GM23248 (cell line): ENCODE measurements around the gene TMEM174. TPM values are rescaled to one million over a fixed set of nuclear protein-coding genes. Genes with fewer than 3 reads are reported as not detected.

Source experiments
- DNase-seq: peaks from one replicate; pipeline ENCODE4 v3.0.0-alpha.2; 2015
- H2AFZ ChIP-seq: fragments of 200-600 bp; sonication (generic); 2 replicates; pipeline ENCODE4 v1.6.1; 2016; ENCODE audit warnings: antibody characterized with exemption
- H3F3A ChIP-seq: fragments of 200-600 bp; sonication (generic); 2 replicates; pipeline ENCODE4 v1.6.1; 2016; ENCODE audit warnings: mild to moderate bottlenecking, antibody characterized with exemption, mixed run types; ENCODE audit not compliant: insufficient read depth
- H3K27ac ChIP-seq: fragments of 200-600 bp; sonication (generic); 2 replicates; pipeline ENCODE4 v1.5.1; 2016; ENCODE audit warnings: mild to moderate bottlenecking
- H3K27me3 ChIP-seq: fragments of 200-600 bp; sonication (generic); replicated peaks from 2 replicates; pipeline ENCODE4 v1.6.1; 2016; ENCODE audit warnings: mild to moderate bottlenecking; ENCODE audit not compliant: insufficient read depth
- H3K36me3 ChIP-seq: fragments of 200-600 bp; sonication (generic); 2 replicates; pipeline ENCODE4 v1.6.1; 2016; ENCODE audit warnings: low read depth, mild to moderate bottlenecking
- H3K4me1 ChIP-seq: fragments of 200-600 bp; sonication (generic); 2 replicates; pipeline ENCODE4 v1.6.1; 2016; ENCODE audit warnings: mild to moderate bottlenecking; ENCODE audit not compliant: insufficient read depth
- H3K4me2 ChIP-seq: fragments of 200-600 bp; sonication (generic); one replicate; pipeline ENCODE4 v1.6.1; 2016; ENCODE audit warnings: mild to moderate bottlenecking; ENCODE audit not compliant: unreplicated experiment
- H3K4me3 ChIP-seq: fragments of 200-600 bp; sonication (generic); 2 replicates; pipeline ENCODE4 v1.5.1; 2016; ENCODE audit warnings: mild to moderate bottlenecking
- H3K79me2 ChIP-seq: fragments of 200-600 bp; sonication (generic); 2 replicates; pipeline ENCODE4 v1.6.1; 2016; ENCODE audit warnings: mild to moderate bottlenecking; ENCODE audit not compliant: insufficient read depth
- H3K9ac ChIP-seq: fragments of 200-600 bp; sonication (generic); 2 replicates; pipeline ENCODE4 v1.6.1; 2016; ENCODE audit warnings: mild to moderate bottlenecking
- H3K9me2 ChIP-seq: fragments of 200-600 bp; sonication (generic); 2 replicates; pipeline ENCODE4 v1.6.1; 2016; ENCODE audit warnings: mixed run types, mild to moderate bottlenecking, moderate library complexity; ENCODE audit not compliant: insufficient read depth
- H3K9me3 ChIP-seq: fragments of 200-600 bp; sonication (generic); one replicate; pipeline ENCODE4 v1.6.1; 2017; ENCODE audit warnings: low read depth
- H4K20me1 ChIP-seq: fragments of 200-600 bp; sonication (generic); 2 replicates; pipeline ENCODE4 v1.6.0; 2016; ENCODE audit not compliant: insufficient read depth
- EZH2 ChIP-seq: fragments of 200-600 bp; sonication (generic); IDR thresholded peaks from 2 replicates; pipeline ENCODE4 v1.6.1; 2018; ENCODE audit warnings: antibody characterized with exemption, mild to moderate bottlenecking; ENCODE audit not compliant: insufficient read depth, poor library complexity, severe bottlenecking
- EZH2phosphoT487 ChIP-seq: fragments of 200-600 bp; sonication (generic); IDR thresholded peaks from 2 replicates; pipeline ENCODE4 v1.6.1; 2018; ENCODE audit warnings: antibody characterized with exemption, moderate library complexity, mild to moderate bottlenecking, low read depth; ENCODE audit not compliant: insufficient read depth
- WGBS, 2 experiments: methylation state at CpG; one replicate each; pipeline ENCODE4 v1.1.6; 2015 to 2017; ENCODE audit warnings: low lambda C conversion rate in 2 of 2, low coverage in 1 of 2; ENCODE audit errors: missing lambda C conversion rate in 2 of 2; 5-methylcytosine and 5-hydroxymethylcytosine counted together
- in situ Hi-C: fragments of 300-500 bp; cut with MboI; formaldehyde crosslinking; loops from 2 replicates; pipeline ENCODE4 v1.15.0; 2020
- polyA plus RNA-seq: library from polyadenylated mRNA; unstranded; fragments of >200 nt; fragmentation: Nextera tagmentation; extraction: Ambion mirVana; gene quantifications from 2 replicates; pipeline ENCODE4 v1.2.1, GENCODE V29; 2016
- total RNA-seq: library from RNA; depleted of rRNA; stranded (reverse); fragments of >200 nt; shearing (Covaris generic); gene quantifications from 2 replicates; pipeline ENCODE4 v1.2.3, GENCODE V29; 2014

The TMEM174 gene
- total and polyA plus RNA-seq, 2 experiments from 2014 or later: not detected

DNA sequence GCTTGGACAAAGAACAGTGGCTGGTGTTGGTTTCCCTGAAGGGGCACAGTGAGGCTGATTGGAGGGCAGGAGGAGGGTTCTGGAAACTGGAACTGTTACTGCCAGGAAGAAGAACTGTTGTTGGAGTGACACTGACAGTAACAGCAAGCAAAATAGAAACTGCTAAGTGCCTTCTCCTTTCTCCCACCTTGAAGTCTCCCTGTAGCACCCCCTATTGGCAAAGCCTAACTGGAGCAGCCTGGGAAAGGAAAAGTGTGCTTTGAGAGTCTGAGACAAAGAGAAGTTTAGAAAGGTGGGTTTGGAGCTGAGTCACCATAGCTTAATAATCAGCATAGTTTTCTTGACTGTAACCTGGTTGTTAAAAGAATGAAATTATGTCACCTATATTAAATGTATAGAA is 2.5 kb upstream of the TMEM174 start:
- Histone ChIP-seq H3K79me2 (no peaks in the 10 kb centered on the region), H3K36me3 (no peaks in the 10 kb centered on the region), H3K4me1 (no peaks in the 10 kb centered on the region), H3K9me3 (no peaks in the 10 kb centered on the region), H3K27me3 (no peaks in the 10 kb centered on the region), H3K9me2 (no peaks in the 10 kb centered on the region), H2AFZ (peak overlapping the region; percentile 17; the same call in 1 of the 2 replicates), H3K4me3 (no peak overlapping the region), H3K4me2 (no peak overlapping the region), H3K9ac (no peak overlapping the region), H4K20me1 (no peaks in the 10 kb centered on the region), H3F3A (no peaks in the 10 kb centered on the region), H3K27ac (no peak overlapping the region)
- in situ Hi-C loops: no loop called here
- TF ChIP-seq EZH2phosphoT487 (no peak), EZH2 (no peak)
- DNase-seq: peak; percentile 53

DNA sequence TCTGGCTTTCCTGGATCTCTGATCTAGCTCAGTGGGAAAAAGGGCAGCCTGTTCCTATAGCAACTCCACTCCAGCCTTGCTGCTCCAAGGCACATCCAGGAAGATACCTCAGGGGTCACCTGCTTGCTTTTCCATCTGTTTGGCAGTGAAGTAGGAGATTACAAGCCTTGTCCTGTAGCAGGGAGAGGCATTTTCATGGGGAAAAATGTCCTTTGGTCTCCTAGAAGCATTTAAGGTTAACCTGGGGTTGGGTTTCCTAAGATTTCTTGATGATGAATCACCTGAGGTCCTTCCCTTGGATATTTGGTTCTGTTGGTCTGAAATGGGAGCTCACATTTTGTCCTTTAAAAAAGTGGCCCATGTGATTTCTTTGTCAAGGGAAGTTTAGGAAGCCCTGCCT is 1.5 kb upstream of the TMEM174 start:
- H3K36me3 ChIP-seq: no peaks in the 10 kb centered on the region
- H3K4me3 ChIP-seq: no peak overlapping the region
- no peaks in the 10 kb centered on the region for H3K4me1 ChIP-seq
- H3K4me2 ChIP-seq: no peak overlapping the region
- H3K9ac ChIP-seq: no peak overlapping the region
- H3K27me3 ChIP-seq: no peaks in the 10 kb centered on the region
- H2AFZ ChIP-seq: no peak overlapping the region
- H3K79me2 ChIP-seq: no peaks in the 10 kb centered on the region
- H3F3A ChIP-seq: no peaks in the 10 kb centered on the region
- DNase-seq: no peak
- no peak overlapping the region for H3K27ac ChIP-seq
- H3K9me2 ChIP-seq: no peaks in the 10 kb centered on the region
- in situ Hi-C loops: no loop called here
- no peaks in the 10 kb centered on the region for H4K20me1 ChIP-seq
- H3K9me3 ChIP-seq: no peaks in the 10 kb centered on the region
- no peak for TF ChIP-seq EZH2
- TF ChIP-seq EZH2phosphoT487: no peak

- Histone ChIP-seq H3K9me3 (no peaks in the 10 kb centered on the region), H3K79me2 (no peaks in the 10 kb centered on the region), H3K36me3 (no peaks in the 10 kb centered on the region), H3K4me2 (no peak overlapping the region), H3K9me2 (no peaks in the 10 kb centered on the region), H3K27ac (no peak overlapping the region), H2AFZ (no peak overlapping the region), H3K4me1 (no peaks in the 10 kb centered on the region), H3K27me3 (no peaks in the 10 kb centered on the region), H3K9ac (no peak overlapping the region), H4K20me1 (no peaks in the 10 kb centered on the region), H3K4me3 (no peak overlapping the region), H3F3A (no peaks in the 10 kb centered on the region)
- 63 to 66% methylated on average over 8 of the region's 8 CpGs for WGBS, 2 experiments
- TF ChIP-seq EZH2phosphoT487 (no peak), EZH2 (no peak)
- no peak for DNase-seq
- in situ Hi-C loops: no loop called here
Measured at GRCh38 chr5:73174100-73174815, 1.3 kb downstream of the TMEM174 start.

- no peaks in the 10 kb centered on the region for H3K4me1 ChIP-seq
- no peak for TF ChIP-seq EZH2phosphoT487
- TF ChIP-seq EZH2: no peak
- no peaks in the 10 kb centered on the region for H3K27me3 ChIP-seq
- no peak overlapping the region for H2AFZ ChIP-seq
- H3K9ac ChIP-seq: no peak overlapping the region
- H4K20me1 ChIP-seq: no peaks in the 10 kb centered on the region
- no peaks in the 10 kb centered on the region for H3K36me3 ChIP-seq
- H3F3A ChIP-seq: no peaks in the 10 kb centered on the region
- H3K9me2 ChIP-seq: no peaks in the 10 kb centered on the region
- no peak for DNase-seq
- no peak overlapping the region for H3K27ac ChIP-seq
- H3K79me2 ChIP-seq: no peaks in the 10 kb centered on the region
- 56 to 65% methylated on average over 2 of the region's 2 CpGs for WGBS, 2 experiments
- in situ Hi-C loops: no loop called here
- H3K9me3 ChIP-seq: no peaks in the 10 kb centered on the region
- no peak overlapping the region for H3K4me3 ChIP-seq
- H3K4me2 ChIP-seq: no peak overlapping the region
Measured at GRCh38 chr5:73176250-73176649, 3.3 kb downstream of the TMEM174 start.

DNA sequence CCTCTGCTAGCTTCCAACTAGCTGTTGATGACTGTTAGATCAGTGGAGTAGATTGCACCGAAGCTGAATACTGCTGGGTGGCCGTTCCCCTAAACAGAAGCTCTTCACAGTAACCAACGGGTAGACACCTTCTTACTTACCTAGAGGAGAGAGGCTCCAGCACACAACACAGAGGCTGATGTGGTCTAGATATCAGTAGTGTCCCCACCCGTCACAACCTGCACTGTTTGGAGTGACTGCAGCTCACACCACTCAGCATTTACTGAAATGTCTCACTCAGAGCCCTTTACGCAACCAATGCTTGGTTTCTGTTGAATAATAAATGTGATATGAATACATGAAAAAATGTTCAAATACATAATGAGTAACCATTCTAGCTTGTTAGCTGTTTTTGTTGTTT is 5.3 kb downstream of the TMEM174 start:
- Histone ChIP-seq H3K4me1 (no peaks in the 10 kb centered on the region), H3K36me3 (no peaks in the 10 kb centered on the region), H3K9ac (no peak overlapping the region), H3K27me3 (no peaks in the 10 kb centered on the region), H3K9me3 (no peaks in the 10 kb centered on the region), H3F3A (no peaks in the 10 kb centered on the region), H2AFZ (no peak overlapping the region), H4K20me1 (no peaks in the 10 kb centered on the region), H3K9me2 (no peaks in the 10 kb centered on the region), H3K79me2 (no peaks in the 10 kb centered on the region), H3K4me2 (no peak overlapping the region), H3K4me3 (no peak overlapping the region), H3K27ac (no peak overlapping the region)
- in situ Hi-C loops: no loop called here
- no peak for DNase-seq
- TF ChIP-seq EZH2 (no peak), EZH2phosphoT487 (no peak)
- WGBS, 2 experiments: 77 to 84% methylated on average over 5 of the region's 5 CpGs
